GM19238 (cell line): ENCODE results near the gene WFS1.

Source experiments
- DNase-seq: peaks from one replicate; pipeline ENCODE4 v3.0.0; 2011; ENCODE audit warnings: low spot score; ENCODE audit not compliant: insufficient read length

Gene WFS1

DNA sequence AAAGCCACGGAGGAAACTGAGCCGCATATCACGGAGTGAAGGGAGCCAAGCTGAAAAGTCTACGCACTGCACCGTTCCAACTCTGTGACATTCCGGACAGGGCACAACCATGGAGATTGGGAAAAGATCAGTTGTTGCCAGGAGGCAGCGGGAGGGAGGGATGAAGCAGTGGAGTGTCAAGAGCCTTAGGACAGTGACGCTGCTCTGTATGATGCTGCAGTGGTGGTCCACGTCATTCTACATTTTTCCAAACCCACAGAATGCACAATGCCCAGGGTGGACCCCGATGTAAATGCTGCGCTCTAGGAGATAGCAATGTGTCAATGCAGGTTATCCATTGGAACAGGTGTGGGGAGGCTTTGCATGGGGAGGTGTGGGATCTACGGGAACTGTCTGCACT is 7.5 kb upstream of the WFS1 start:
- DNase-seq = no peak

- no peak for DNase-seq
These were observed 6.7 kb upstream of the WFS1 start for GRCh38 chr4:6262847-6263487.

DNA sequence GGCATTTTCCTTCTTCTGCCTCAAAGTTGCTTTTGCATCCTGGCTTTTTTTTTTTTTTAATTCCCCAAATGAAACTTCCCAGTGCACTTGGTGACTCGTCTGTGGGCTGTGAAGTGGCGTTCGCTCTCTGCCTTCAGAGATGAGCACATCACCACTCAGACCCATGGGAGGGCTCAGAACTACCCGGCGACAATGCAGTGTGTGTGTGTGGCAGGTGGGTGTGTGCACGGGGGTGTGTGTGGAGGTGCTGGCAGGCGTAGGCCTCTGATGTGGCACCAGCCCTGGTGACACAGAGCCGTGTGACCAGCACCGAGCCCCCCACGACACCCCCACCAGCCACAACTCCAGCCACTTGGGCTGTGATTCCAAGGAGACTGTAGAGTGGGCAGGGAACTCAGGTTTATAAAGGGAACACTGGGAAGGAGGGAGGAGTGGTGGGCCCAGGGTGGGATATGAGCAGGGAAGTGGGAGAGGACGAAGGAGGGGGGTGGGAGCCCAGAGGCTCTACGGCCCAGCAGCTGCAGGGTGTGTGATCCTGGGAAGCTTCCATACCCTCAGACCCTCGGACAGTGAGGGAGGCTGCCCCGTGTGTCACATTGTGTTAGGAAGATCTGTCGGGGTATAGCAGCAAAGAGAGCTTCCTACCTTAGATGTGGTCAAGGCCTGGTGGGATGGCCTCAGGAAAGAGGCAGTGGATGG is 6.0 kb upstream of the WFS1 start:
- DNase-seq = no peak

GRCh38 chr4:6264225-6264540 is 5.5 kb upstream of the WFS1 start:
- no peak for DNase-seq

DNA sequence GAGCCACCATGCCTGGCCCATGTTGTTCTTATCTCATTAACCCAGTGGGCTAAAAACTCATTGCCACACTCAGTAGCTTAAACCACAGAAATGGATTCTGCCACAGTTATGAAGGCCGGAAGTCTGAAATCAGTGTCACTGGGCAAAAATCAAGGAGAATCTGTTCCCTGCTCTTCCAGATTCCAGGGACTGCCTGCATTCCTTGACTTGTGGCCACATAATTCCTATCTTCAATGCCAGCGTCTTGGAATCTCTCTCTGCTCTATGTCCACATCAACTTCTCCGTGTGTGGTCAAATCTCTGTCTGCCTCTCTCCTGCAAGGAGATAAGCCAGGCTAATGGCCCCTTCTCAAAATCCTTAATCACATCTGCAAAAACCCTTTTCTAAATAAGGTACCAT is 4.1 kb upstream of the WFS1 start:
- DNase-seq = no peak

DNA sequence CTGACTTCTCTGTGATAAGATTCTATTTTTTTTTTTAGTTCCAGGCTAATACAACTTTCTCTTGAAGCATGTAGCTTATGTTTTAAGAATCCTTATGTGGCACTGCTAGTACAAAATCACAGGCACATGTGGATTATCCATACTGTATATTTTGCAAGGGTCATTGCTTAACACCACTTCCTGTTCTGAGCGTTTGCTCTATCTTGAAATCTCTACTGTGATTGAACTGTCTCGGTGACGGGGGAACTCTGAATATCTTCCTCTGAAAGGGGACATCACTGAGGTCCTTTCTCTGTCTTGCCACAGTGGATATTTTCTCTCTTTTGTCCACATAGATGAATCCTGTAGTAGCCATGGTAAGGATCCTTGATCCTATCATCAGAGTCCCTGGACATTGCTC is 2.1 kb upstream of the WFS1 start:
- no peak for DNase-seq

DNA sequence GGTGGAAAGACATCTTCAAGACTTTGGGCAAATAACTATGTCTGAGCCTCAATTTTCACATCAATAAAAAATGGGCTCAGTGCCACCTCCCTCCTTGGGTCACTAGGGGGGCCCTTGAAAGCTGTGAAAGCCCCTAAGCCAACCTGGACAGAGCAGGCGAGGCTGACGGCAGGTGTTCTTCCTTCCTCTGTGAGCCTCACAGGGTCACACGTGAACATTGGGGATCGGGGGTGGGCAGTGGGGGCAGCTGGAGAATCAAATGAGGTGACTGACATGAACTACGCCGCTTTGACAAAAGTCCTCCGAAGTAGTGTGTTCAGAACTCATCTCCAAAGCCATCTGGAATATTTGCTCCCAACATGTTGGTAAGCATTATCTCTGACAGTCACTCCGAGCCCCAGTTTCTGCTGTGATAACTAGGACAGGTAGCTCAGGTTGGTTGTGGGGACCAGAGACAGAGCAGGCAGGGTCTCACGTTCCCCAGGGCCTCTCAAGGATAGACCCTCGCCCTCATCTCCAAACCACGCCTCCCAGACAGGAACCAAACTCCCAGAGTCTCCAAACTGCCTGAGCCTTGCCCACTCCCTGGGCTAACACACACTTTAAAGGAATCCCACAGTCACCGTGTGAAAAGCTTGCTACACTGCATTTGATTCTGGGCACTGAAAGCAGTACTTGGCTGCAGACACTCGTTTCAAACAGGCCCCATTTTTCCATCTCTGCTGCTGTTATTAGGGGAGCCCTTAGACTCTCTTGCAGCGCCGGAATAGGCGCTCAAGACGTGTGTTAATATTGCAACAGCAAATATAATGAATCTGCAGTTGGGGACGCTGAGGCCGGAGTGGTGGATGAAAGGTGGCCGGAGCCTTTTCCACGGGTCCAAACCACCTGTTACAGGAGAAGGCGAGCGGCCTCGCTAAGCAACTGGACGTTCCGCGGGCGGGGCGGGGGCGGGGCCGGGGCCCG is 717 bp upstream of the WFS1 start:
- DNase-seq = no peak

DNA sequence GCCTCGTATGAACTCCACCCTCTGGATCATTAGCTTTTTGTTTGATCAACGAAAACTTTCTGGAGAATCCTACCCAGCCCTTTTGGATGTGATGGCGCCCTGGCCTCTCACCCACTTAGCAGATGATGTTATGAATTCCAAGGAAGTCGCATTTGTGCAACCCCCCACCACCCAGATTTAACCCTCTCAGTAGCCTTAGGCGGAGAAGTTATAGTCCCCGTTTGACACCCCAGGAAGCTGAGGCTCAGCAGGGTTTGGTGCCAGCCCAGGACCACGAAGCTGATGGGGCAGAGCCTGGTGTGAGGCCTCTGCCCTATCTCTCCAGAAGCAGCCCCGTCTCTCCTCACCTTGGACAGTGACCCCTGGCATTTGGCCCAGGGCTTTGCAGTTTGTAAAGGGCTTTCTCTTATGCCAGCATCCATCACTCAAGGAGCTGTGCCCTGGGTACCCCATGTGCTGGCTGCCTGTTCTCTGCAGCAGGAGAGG is 1.0 kb downstream of the WFS1 start:
- no peak for DNase-seq

DNA sequence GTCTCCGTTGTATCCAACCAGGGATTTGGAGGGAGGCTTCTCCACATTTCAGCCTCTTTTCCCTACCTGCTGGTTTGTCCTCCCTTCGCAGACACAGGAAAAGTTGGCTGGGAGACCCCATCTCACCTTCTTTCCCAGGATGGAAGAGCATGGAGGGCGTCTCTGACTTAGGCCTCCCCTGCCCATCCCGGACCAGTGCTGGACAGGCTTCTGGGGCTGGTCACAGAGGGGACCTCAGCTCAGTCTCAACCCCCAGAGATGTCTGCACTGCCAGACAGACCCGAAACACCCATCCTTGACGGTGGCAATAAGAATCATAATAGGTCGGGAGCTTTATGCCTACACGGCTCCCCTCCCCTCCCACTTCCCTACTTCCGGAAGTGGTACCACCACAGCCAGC is 1.6 kb downstream of the WFS1 start:
- DNase-seq = no peak

DNA sequence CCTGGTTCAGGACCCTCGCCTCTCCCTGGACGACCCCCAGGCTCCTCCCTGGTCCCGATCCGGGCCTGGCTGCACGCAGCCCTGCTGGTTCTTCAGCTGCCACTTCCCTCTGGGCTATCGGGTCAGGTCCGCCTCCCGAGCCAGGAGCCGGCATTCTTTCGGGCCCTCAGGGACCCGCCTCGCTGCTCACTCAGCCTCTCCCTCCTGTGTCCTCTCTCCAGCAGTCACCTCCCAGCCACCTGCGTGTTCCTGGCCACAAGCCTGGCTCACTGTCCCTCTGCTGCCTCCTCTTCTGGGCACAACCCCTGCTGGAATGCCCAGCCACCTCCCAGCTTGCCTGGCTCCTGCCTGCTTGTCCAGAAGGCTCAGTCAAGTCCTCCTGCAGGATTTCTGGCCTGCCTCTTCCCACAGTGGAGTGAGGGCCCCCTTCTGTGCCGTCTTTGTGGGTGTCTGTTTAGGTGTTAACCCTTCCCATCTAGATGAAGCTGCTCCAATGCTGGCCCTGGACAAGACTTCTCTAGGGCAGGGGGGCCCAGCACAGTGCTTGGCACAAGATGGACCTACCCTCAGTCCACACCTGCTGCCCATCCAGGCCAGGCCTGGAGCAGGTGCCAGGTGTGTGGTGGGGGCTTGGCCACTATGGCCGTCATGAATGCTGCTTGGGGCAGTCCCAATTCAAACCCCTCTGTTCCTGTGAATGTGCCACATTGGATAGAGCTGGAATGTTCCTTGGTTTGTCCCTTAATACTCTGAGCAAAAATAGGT is 2.2 kb downstream of the WFS1 start:
- no peak for DNase-seq

- no peak for DNase-seq
These were observed 3.4 kb downstream of the WFS1 start for GRCh38 chr4:6272863-6273660.

GRCh38 chr4:6273661-6273990 is 4.0 kb downstream of the WFS1 start:
- no peak for DNase-seq

DNA sequence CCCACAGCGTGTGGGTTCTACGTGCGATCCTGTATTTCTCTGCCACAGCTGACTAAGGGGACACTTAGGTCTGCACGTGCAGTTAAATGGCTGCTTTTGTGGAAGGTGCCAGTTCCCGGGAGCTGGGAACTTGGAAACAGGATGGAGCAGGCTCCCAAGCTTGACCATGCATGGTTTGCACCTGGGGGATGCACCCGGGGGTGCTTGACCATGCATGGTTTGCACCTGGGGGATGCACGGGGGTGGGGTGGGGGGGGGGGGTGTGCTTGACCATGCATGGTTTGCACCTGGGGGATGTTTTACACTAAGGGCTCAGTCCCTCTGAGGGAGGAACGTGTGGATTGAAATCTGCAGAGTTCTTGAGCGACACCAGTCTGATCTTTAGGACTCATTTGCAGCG is 5.7 kb downstream of the WFS1 start:
- no peak for DNase-seq

DNA sequence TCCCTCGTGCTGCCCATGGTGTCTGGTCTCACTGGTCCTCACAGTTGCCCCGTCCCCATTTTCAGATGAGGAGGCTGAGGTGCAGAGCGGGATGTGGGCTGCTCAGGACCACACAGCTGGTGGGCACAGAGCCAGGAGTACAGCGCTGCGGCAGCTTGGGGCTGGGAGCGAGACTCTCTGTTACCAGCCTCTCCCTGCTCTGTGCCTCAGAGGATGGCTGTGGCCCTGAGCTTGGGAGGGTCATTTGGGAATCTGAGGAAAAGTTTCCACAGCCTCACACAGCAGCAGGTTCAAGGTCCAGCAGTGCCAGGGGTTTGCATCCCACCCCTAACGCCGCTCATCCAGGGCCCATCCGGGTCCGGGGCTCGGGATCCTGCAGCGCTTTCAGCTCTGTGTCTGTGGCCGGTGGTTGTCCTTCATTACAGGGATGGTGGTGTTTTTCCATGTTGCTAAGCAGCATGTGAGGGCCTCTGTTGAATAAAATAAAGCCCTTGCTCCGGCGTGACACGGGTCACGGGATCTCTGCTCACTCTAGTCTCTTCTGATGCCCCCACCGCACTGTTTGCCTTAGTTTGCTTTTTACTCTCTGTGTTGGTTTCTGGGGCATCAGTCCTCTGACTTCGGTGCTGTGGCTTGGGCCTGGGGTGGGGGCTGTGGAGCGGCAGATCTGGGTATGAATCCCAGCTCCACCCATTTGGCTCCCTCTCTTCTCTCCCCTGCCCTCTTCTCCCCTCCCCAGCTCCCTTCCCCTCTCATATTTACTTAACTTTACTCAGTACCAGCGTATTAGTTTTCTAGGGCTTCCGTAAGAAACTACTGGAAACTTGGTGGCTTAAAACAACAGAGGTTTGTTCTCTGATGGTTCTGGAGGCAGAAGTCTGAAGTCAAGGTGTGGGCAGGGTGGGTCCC is 6.5 kb downstream of the WFS1 start:
- no peak for DNase-seq

DNA sequence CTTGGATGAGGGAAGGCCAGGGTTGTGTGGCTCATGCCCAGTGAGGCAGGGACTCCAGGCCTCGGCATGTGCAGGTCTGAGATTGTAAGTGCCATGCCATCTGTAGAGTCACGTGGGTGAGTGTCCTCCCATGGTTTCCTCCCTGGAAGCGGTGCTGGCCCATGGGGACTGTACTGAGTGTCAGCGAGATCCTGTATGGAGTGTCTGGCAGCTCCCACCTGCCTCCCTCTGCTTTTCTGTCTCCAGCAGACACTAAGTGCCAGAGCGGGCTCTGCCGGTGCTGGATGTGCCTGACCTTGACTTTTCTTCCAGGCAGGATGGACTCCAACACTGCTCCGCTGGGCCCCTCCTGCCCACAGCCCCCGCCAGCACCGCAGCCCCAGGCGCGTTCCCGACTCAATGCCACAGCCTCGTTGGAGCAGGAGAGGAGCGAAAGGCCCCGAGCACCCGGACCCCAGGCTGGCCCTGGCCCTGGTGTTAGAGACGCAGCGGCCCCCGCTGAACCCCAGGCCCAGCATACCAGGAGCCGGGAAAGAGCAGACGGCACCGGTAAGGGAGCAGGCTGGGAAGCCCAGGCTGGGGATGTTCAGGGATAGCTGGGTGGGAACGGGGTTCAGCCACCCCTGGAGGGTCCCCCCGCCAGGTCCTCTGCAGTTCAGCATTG is 7.6 kb downstream of the WFS1 start:
- no peak for DNase-seq

GRCh38 chr4:6277935-6278800 is 8.5 kb downstream of the WFS1 start:
- no peak for DNase-seq

GRCh38 chr4:6278801-6279197 is 9.1 kb downstream of the WFS1 start:
- DNase-seq = peak; percentile 81

GRCh38 chr4:6279582-6280289 is 10.1 kb downstream of the WFS1 start:
- no peak for DNase-seq
